Fibroblast of lung (primary cell): Measurements from ENCODE around the gene CD109.

Experiments used
- CTCF ChIP-seq, 2 donors: IDR thresholded peaks in 1 of 2; conservative IDR thresholded peaks in 1 of 2; 1 replicate in 1 of 2; 2 replicates in 1 of 2; pipeline ENCODE4 v1.5.1; 2011 to 2012; ENCODE audit warnings: low read length in 2 of 2, control low read depth in 1 of 2, inconsistent platforms in 1 of 2, low read depth in 1 of 2, mild to moderate bottlenecking in 1 of 2
- EZH2 ChIP-seq: IDR thresholded peaks from 2 replicates; pipeline ENCODE4 v1.5.1; 2012; ENCODE audit warnings: low read length, control low read depth, mild to moderate bottlenecking; ENCODE audit errors: missing control alignments

DNA sequence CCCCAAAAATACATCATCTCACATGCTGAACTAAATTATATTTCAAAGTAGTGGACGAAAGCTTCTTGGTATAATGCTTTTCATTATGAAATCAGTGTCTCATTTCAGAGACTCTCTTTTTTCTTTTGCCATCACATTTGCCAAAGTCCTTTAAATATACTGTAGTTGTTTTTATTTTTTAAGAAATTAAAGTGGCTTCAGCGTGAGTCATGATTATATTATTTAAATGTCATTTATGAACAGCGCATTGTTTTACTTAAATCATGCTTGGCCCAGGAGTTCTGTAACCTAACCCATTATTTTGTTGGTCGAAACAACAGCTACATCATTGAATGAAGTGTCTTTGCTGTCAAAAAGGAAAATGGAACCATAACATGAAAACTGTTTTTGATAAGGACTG, 100.9 kb downstream of the CD109 start:
- TF ChIP-seq CTCF (conservative IDR thresholded peaks at IDR 0.05 in 1 of 2, IDR thresholded peaks at IDR 0.05 in 1 of 2; ENCODE audit: low read depth in 1 of 2, low read length in 2 of 2) (no peak), EZH2 (no peak)
